ENCODE data around the gene CLPTM1L. TPM values are rescaled to one million over a fixed set of nuclear protein-coding genes. Genes with fewer than 3 reads are reported as not detected.
"Not testable (repeated sequence)": the region's sequence is repeated elsewhere in the genome, so short reads cannot be mapped to it uniquely, and the experiment has no call there.

The CLPTM1L gene
- total and polyA plus RNA-seq, 2 donors: 60.7 to 142 TPM

DNA sequence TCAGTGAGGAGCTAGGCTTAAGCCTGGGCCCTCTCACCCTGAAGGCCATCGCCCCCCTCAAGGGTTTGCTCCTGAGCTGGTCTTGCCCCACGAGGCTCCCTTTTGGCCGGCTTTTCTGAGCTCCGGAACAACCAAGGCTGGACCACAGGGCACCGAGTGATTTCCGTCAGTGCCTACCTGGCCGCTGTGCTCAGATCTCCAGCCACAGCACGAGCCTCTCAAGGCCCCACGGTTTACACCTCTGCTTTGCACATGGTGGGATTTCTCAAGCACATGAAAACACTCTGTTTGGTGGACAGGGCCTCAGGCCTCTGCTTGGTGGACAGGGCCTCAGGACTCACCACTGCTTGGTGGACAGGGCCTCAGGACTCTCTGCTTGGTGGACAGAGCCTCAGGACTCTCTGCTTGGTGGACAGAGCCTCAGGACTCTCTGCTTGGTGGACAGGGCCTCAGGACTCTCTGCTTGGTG lies 15.8 kb downstream of the CLPTM1L start:
- Histone ChIP-seq H3K4me1 (ENCODE audit: control insufficient read depth in 2 of 2, insufficient read depth in 2 of 2, low read length in 2 of 2) (peaks cover 0 to 5% of the 10 kb centered on the region in 2 donors), H3K9me3 (ENCODE audit: control insufficient read depth in 2 of 2, insufficient read depth in 1 of 2, low read length in 1 of 2) (no peaks in the 10 kb centered on the region), H3K4me3 (ENCODE audit: low read length in 2 of 2) (no peak overlapping the region), H3K27ac (ENCODE audit: low read depth in 1 of 2, low read length in 1 of 2) (no peak overlapping the region), H3K27me3 (ENCODE audit: control insufficient read depth in 2 of 2, insufficient read depth in 1 of 2, low read length in 1 of 2) (no peaks in the 10 kb centered on the region), H3K36me3 (ENCODE audit: control insufficient read depth in 2 of 2, insufficient read depth in 2 of 2, low read length in 1 of 2) (peaks cover 69 to 81% of the 10 kb centered on the region in 2 donors)
- DNase-seq (ENCODE audit: low read depth in 6 of 9, low spot score in 9 of 9): no peak
- WGBS: 98% methylated on average over 9 of the region's 9 CpGs

DNA sequence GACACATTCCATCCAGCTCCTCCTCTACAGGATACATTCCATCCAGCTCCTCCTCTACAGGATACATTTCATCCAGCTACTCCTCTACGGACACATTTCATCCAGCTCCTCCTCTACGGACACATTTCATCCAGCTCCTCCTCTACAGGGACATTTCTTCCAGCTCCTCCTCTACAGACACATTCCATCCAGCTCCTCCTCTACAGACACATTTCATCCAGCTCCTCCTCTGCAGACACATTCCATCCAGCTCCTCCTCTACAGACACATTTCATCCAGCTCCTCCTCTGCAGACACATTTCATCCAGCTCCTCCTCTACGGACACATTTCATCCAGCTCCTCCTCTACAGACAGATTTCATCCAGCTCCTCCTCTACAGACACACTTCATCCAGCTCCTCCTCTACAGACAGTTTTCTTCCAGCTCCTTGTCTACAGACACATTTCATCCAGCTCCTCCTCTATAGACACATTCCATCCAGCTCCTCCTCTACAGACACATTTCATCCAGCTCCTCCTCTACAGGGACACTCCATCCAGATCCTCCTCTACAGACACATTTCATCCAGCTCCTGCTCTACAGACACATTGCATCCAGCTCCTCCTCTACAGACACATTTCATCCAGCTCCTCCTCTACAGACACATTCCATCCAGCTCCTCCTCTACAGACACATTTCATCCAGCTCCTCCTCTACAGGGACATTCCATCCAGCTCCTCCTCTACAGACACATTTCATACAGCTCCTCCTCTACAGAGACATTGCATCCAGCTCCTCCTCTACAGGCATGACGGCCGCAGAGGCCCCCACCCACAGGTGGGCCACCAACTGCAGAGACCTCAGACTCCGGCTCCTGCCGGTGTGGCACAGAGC lies 16.4 kb downstream of the CLPTM1L start:
- H3K4me3 ChIP-seq (ENCODE audit: low read length in 2 of 2); H3K4me1 ChIP-seq (ENCODE audit: control insufficient read depth in 2 of 2, insufficient read depth in 2 of 2, low read length in 2 of 2); H3K27me3 ChIP-seq (ENCODE audit: control insufficient read depth in 2 of 2, insufficient read depth in 1 of 2, low read length in 1 of 2); DNase-seq (ENCODE audit: low read depth in 6 of 9, low spot score in 9 of 9); H3K9me3 ChIP-seq (ENCODE audit: control insufficient read depth in 2 of 2, insufficient read depth in 1 of 2, low read length in 1 of 2); H3K27ac ChIP-seq (ENCODE audit: low read depth in 1 of 2, low read length in 1 of 2): not testable (repeated sequence)
- WGBS: 94% methylated on average over 7 of the region's 7 CpGs
- H3K36me3 ChIP-seq (ENCODE audit: control insufficient read depth in 2 of 2, insufficient read depth in 2 of 2, low read length in 1 of 2): peaks cover 69 to 81% of the 10 kb centered on the region in 2 donors

DNA sequence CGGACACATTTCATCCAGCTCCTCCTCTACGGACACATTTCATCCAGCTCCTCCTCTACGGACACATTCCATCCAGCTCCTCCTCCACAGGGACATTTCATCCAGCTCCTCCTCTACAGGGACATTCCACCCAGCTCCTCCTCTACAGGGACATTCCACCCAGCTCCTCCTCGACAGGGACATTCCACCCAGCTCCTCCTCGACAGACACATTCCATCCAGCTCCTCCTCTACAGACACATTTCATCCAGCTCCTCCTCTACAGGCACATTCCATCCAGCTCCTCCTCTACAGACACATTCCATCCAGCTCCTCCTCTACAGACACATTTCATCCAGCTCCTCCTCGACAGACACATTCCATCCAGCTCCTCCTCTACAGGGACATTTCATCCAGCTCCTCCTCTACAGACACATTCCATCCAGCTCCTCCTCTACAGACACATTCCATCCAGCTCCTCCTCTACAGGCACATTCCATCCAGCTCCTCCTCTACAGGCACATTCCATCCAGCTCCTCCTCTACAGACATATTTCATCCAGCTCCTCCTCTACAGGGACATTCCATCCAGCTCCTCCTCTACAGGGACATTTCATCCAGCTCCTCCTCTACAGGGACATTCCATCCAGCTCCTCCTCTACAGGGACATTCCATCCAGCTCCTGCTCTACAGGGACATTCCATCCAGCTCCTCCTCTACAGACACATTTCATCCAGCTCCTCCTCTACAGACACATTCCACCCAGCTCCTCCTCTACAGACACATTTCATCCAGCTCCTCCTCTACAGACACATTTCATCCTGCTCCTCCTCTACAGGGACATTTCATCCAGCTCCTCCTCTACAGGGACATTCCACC lies 17.8 kb downstream of the CLPTM1L start:
- peaks cover 72 to 81% of the 10 kb centered on the region in 2 donors for H3K36me3 ChIP-seq (ENCODE audit: control insufficient read depth in 2 of 2, insufficient read depth in 2 of 2, low read length in 1 of 2)
- not testable (repeated sequence) for H3K27ac ChIP-seq (ENCODE audit: low read depth in 1 of 2, low read length in 1 of 2); H3K27me3 ChIP-seq (ENCODE audit: control insufficient read depth in 2 of 2, insufficient read depth in 1 of 2, low read length in 1 of 2); DNase-seq (ENCODE audit: low read depth in 6 of 9, low spot score in 9 of 9); H3K4me3 ChIP-seq (ENCODE audit: low read length in 2 of 2); H3K9me3 ChIP-seq (ENCODE audit: control insufficient read depth in 2 of 2, insufficient read depth in 1 of 2, low read length in 1 of 2)
- H3K4me1 ChIP-seq (ENCODE audit: control insufficient read depth in 2 of 2, insufficient read depth in 2 of 2, low read length in 2 of 2): peaks cover 11 to 17% of the 10 kb centered on the region in 2 donors
- WGBS: 94% methylated on average over 6 of the region's 6 CpGs

DNA sequence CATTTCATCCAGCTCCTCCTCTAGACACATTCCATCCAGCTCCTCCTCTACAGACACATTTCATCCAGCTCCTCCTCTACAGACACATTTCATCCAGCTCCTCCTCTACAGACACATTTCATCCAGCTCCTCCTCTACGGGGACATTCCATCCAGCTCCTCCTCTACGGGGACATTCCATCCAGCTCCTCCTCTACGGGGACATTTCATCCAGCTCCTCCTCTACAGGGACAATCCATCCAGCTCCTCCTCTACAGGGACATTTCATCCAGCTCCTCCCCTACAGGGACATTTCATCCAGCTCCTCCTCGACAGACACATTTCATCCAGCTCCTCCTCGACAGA lies 18.4 kb downstream of the CLPTM1L start:
- WGBS: 95% methylated on average over 5 of the region's 5 CpGs
- H3K36me3 ChIP-seq (ENCODE audit: control insufficient read depth in 2 of 2, insufficient read depth in 2 of 2, low read length in 1 of 2): peaks cover 72 to 81% of the 10 kb centered on the region in 2 donors
- H3K27ac ChIP-seq (ENCODE audit: low read depth in 1 of 2, low read length in 1 of 2); H3K9me3 ChIP-seq (ENCODE audit: control insufficient read depth in 2 of 2, insufficient read depth in 1 of 2, low read length in 1 of 2); H3K4me3 ChIP-seq (ENCODE audit: low read length in 2 of 2); H3K27me3 ChIP-seq (ENCODE audit: control insufficient read depth in 2 of 2, insufficient read depth in 1 of 2, low read length in 1 of 2); DNase-seq (ENCODE audit: low read depth in 6 of 9, low spot score in 9 of 9): not testable (repeated sequence)
- peaks cover 17 to 23% of the 10 kb centered on the region in 2 donors for H3K4me1 ChIP-seq (ENCODE audit: control insufficient read depth in 2 of 2, insufficient read depth in 2 of 2, low read length in 2 of 2)

DNA sequence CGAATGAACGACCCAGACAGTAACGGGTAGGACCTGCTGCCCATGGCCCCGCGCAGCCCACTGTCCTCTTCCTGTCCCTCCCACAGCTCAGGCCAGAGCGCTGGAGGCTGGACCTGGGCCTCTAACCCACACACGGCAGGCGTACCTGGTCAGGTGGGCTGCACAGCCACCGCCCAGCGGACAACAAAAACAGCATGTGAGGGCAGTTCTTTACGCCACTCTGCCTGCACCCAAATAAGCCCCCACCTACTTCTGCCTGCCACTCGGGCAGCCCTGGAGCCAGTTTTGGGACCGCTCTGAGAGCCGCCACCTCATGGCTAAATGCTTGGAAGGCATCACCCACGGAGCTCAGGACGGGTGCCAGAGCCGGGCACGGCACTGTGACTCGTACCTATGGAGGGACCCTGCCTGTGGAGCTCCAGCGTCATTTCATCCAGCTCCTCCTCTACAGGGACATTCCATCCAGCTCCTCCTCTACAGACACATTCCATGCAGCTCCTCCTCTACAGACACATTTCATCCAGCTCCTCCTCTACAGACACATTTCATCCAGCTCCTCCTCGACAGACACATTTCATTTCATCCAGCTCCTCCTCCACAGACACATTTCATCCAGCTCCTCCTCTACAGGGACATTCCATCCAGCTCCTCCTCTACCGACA lies 18.9 kb downstream of the CLPTM1L start:
- no peak overlapping the region for H3K4me3 ChIP-seq (ENCODE audit: low read length in 2 of 2)
- no peak overlapping the region for H3K27ac ChIP-seq (ENCODE audit: low read depth in 1 of 2, low read length in 1 of 2)
- H3K27me3 ChIP-seq (ENCODE audit: control insufficient read depth in 2 of 2, insufficient read depth in 1 of 2, low read length in 1 of 2): no peaks in the 10 kb centered on the region
- DNase-seq (ENCODE audit: low read depth in 6 of 9, low spot score in 9 of 9): no peak
- H3K36me3 ChIP-seq (ENCODE audit: control insufficient read depth in 2 of 2, insufficient read depth in 2 of 2, low read length in 1 of 2): peaks cover 72 to 81% of the 10 kb centered on the region in 2 donors
- 96% methylated on average over 22 of the region's 22 CpGs for WGBS
- H3K4me1 ChIP-seq (ENCODE audit: control insufficient read depth in 2 of 2, insufficient read depth in 2 of 2, low read length in 2 of 2): peaks cover 22 to 28% of the 10 kb centered on the region in 2 donors
- no peaks in the 10 kb centered on the region for H3K9me3 ChIP-seq (ENCODE audit: control insufficient read depth in 2 of 2, insufficient read depth in 1 of 2, low read length in 1 of 2)

DNA sequence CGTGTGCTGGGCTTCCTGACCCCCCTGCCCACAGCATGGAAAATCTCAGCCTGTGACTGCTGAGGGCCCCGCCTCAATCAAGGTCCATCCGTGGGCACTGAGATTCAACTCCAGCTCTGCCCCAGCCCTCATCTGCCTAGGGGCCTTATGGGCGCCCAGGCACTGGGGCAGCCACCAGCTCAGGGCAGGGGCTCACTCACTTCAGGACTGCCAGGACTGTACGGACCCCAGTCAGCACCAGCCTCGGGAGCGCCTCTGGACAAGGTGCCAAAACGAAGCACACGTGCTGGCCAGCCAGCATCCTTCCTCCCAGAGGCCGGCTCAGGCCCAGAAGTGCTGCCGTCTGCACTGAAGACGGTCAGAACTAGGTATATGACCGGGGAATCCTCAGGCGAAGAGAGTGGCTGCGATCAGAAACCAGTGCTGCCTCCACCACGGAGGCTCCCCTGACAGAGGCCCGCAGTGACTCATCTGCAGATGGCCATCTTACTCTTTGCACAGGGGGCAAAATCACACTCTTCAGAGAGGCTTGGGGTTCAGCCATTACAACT lies 19.6 kb downstream of the CLPTM1L start:
- Histone ChIP-seq H3K4me1 (ENCODE audit: control insufficient read depth in 2 of 2, insufficient read depth in 2 of 2, low read length in 2 of 2) (peaks cover 28 to 35% of the 10 kb centered on the region in 2 donors), H3K36me3 (ENCODE audit: control insufficient read depth in 2 of 2, insufficient read depth in 2 of 2, low read length in 1 of 2) (peaks cover 72 to 81% of the 10 kb centered on the region in 2 donors), H3K27ac (ENCODE audit: low read depth in 1 of 2, low read length in 1 of 2) (no peak overlapping the region), H3K9me3 (ENCODE audit: control insufficient read depth in 2 of 2, insufficient read depth in 1 of 2, low read length in 1 of 2) (no peaks in the 10 kb centered on the region), H3K4me3 (ENCODE audit: low read length in 2 of 2) (no peak overlapping the region), H3K27me3 (ENCODE audit: control insufficient read depth in 2 of 2, insufficient read depth in 1 of 2, low read length in 1 of 2) (no peaks in the 10 kb centered on the region)
- WGBS: 97% methylated on average over 17 of the region's 17 CpGs
- DNase-seq (ENCODE audit: low read depth in 6 of 9, low spot score in 9 of 9): no peak

DNA sequence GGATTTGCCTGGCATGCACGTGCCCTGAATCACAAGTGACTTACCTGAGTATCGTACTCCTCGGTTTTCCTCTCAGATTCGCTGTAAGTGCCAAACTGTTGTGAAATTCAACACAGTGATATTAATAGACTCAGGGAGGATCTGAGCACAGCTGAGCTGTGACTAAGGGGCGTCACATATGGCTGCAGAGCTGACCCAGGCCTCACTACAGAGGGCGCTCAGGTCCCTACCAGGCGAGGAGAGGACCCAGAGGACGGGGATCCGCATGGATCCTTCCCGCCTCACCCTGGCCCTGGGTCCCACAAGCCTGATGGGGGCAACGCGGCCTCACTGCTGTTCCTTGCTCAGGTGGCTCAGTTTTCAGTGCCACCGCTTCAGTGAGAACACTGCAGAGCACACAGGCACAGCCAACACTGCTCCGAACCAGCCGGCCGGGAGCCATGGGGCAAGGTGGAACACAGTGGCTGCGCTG lies 20.1 kb downstream of the CLPTM1L start:
- H3K4me1 ChIP-seq (ENCODE audit: control insufficient read depth in 2 of 2, insufficient read depth in 2 of 2, low read length in 2 of 2): peaks cover 33 to 40% of the 10 kb centered on the region in 2 donors
- H3K9me3 ChIP-seq (ENCODE audit: control insufficient read depth in 2 of 2, insufficient read depth in 1 of 2, low read length in 1 of 2): no peaks in the 10 kb centered on the region
- no peak for DNase-seq (ENCODE audit: low read depth in 6 of 9, low spot score in 9 of 9)
- no peak overlapping the region for H3K27ac ChIP-seq (ENCODE audit: low read depth in 1 of 2, low read length in 1 of 2)
- no peak overlapping the region for H3K4me3 ChIP-seq (ENCODE audit: low read length in 2 of 2)
- WGBS: 98% methylated on average over 17 of the region's 17 CpGs
- H3K27me3 ChIP-seq (ENCODE audit: control insufficient read depth in 2 of 2, insufficient read depth in 1 of 2, low read length in 1 of 2): no peaks in the 10 kb centered on the region
- H3K36me3 ChIP-seq (ENCODE audit: control insufficient read depth in 2 of 2, insufficient read depth in 2 of 2, low read length in 1 of 2): peaks cover 73 to 81% of the 10 kb centered on the region in 2 donors

DNA sequence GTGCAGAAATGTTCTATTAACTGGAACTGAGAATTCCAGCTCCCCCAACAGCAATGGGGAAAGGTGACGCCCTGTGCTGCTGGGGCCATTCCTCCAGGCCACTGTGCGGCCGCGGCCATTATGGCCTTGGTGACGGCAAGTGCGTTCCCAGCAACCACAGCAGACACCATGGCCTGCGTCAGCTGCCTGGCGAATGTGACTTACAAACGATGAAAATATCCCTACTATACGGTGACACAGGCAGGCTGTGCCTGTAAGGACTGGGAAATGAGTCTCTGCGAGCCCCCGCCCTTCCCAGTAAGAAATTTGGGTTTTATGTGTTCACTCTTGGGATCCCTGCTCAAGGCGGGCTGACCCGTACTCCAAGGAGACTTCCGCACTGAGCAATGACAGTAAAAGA lies 20.6 kb downstream of the CLPTM1L start:
- H3K9me3 ChIP-seq (ENCODE audit: control insufficient read depth in 2 of 2, insufficient read depth in 1 of 2, low read length in 1 of 2): no peaks in the 10 kb centered on the region
- no peak overlapping the region for H3K27ac ChIP-seq (ENCODE audit: low read depth in 1 of 2, low read length in 1 of 2)
- H3K36me3 ChIP-seq (ENCODE audit: control insufficient read depth in 2 of 2, insufficient read depth in 2 of 2, low read length in 1 of 2): peaks cover 78 to 85% of the 10 kb centered on the region in 2 donors
- H3K4me1 ChIP-seq (ENCODE audit: control insufficient read depth in 2 of 2, insufficient read depth in 2 of 2, low read length in 2 of 2): peaks cover 37 to 45% of the 10 kb centered on the region in 2 donors
- no peaks in the 10 kb centered on the region for H3K27me3 ChIP-seq (ENCODE audit: control insufficient read depth in 2 of 2, insufficient read depth in 1 of 2, low read length in 1 of 2)
- WGBS: 99% methylated on average over 15 of the region's 15 CpGs
- DNase-seq (ENCODE audit: low read depth in 6 of 9, low spot score in 9 of 9): no peak
- H3K4me3 ChIP-seq (ENCODE audit: low read length in 2 of 2): no peak overlapping the region
